ENCODE measurements around the gene CCNH.

GRCh38 chr5:87442419-87442818, 29.7 kb upstream of the CCNH start:
- no peak for TF ChIP-seq ZNF274 (IDR thresholded peaks at IDR 0.05; ENCODE audit: low read depth, low read length)
- no peak for TF ChIP-seq SUZ12 (IDR thresholded peaks at IDR 0.05; ENCODE audit: extremely low read depth, insufficient read depth, insufficient read length)
- TF ChIP-seq YY1 (IDR thresholded peaks at IDR 0.05; ENCODE audit: insufficient read depth, insufficient read length) = no peak

All from NT2/D1 (cell line).